Measurements from ENCODE around the gene DPYD.

The DPYD gene

GRCh38 chr1:97920832-97921571 is at the start of gene DPYD:
DPYD (minus strand) TSS chr1:97921034; CDS start chr1:97920922, 112 bp downstream.
- H3K9ac ChIP-seq (ENCODE audit: low read length), result peak within 1 kb of the TSS; percentile 79
- H3K4me3 ChIP-seq (ENCODE audit: insufficient read depth, low read length, poor library complexity, severe bottlenecking), result peak within 1 kb of the TSS; percentile 89
- peaks cover 3% of the 10 kb centered on the region; the same call in 1 of the 2 replicates for H3K36me3 ChIP-seq (ENCODE audit: low read length)
- no peaks in the 10 kb centered on the region for H3K9me3 ChIP-seq (ENCODE audit: insufficient read depth, low read length)
- no peaks in the 10 kb centered on the region for H4K20me1 ChIP-seq (ENCODE audit: low read depth, low read length)
- H3K27ac ChIP-seq (ENCODE audit: low read depth, low read length), result peak within 1 kb of the TSS; percentile 73
- H2AFZ ChIP-seq (ENCODE audit: low read depth, low read length, severe bottlenecking), result peak within 1 kb of the TSS; percentile 99
- H3K79me2 ChIP-seq (ENCODE audit: insufficient read depth, low read length), result 0 out of 2 replicates have a peak, but pooled peaks cover 10% of the 10 kb centered on the region
- TF ChIP-seq CTCF (IDR thresholded peaks at IDR 0.05; ENCODE audit: insufficient read depth, low read length, poor library complexity, severe bottlenecking) (no peak), EZH2phosphoT487 (conservative IDR thresholded peaks at IDR 0.05; ENCODE audit: low read length) (no peak)
- no peaks in the 10 kb centered on the region for H3K27me3 ChIP-seq (ENCODE audit: low read length)
- peak within 1 kb of the TSS; percentile 87 for H3K4me2 ChIP-seq (ENCODE audit: low read depth, low read length, poor library complexity, severe bottlenecking)
- H3K9me2 ChIP-seq (replicated peaks; ENCODE audit: insufficient read depth, low read length), result no peaks in the 10 kb centered on the region
- H3F3A ChIP-seq (ENCODE audit: insufficient read depth), result peaks cover 14% of the 10 kb centered on the region

- no peaks in the 10 kb centered on the region for H3K9me2 ChIP-seq (replicated peaks; ENCODE audit: insufficient read depth, low read length)
Observed at GRCh38 chr1:97960470-97960869, 39.6 kb upstream of the DPYD start.

GRCh38 chr1:97947695-97948094 is 26.9 kb upstream of the DPYD start:
- Histone ChIP-seq H3F3A (ENCODE audit: insufficient read depth) (no peaks in the 10 kb centered on the region), H3K27ac (ENCODE audit: low read depth, low read length) (no peak overlapping the region), H3K9me2 (replicated peaks; ENCODE audit: insufficient read depth, low read length) (no peaks in the 10 kb centered on the region), H3K4me3 (ENCODE audit: insufficient read depth, low read length, poor library complexity, severe bottlenecking) (no peak overlapping the region), H3K9me3 (ENCODE audit: insufficient read depth, low read length) (no peaks in the 10 kb centered on the region), H3K36me3 (ENCODE audit: low read length) (no peaks in the 10 kb centered on the region), H3K79me2 (ENCODE audit: insufficient read depth, low read length) (no peaks in the 10 kb centered on the region), H3K9ac (ENCODE audit: low read length) (no peak overlapping the region), H2AFZ (ENCODE audit: low read depth, low read length, severe bottlenecking) (no peak overlapping the region), H3K27me3 (ENCODE audit: low read length) (no peaks in the 10 kb centered on the region), H4K20me1 (ENCODE audit: low read depth, low read length) (no peaks in the 10 kb centered on the region), H3K4me2 (ENCODE audit: low read depth, low read length, poor library complexity, severe bottlenecking) (no peak overlapping the region)
- TF ChIP-seq CTCF (IDR thresholded peaks at IDR 0.05; ENCODE audit: insufficient read depth, low read length, poor library complexity, severe bottlenecking) (no peak), EZH2phosphoT487 (conservative IDR thresholded peaks at IDR 0.05; ENCODE audit: low read length) (no peak)

More at GRCh38 chr1:97960470-97960869, 39.6 kb upstream of the DPYD start:
- no peak overlapping the region for H2AFZ ChIP-seq (ENCODE audit: low read depth, low read length, severe bottlenecking)
- H3F3A ChIP-seq (ENCODE audit: insufficient read depth), result no peaks in the 10 kb centered on the region
- H3K27ac ChIP-seq (ENCODE audit: low read depth, low read length), result no peak overlapping the region
- no peak overlapping the region for H3K4me3 ChIP-seq (ENCODE audit: insufficient read depth, low read length, poor library complexity, severe bottlenecking)
- no peaks in the 10 kb centered on the region for H3K79me2 ChIP-seq (ENCODE audit: insufficient read depth, low read length)
- H3K27me3 ChIP-seq (ENCODE audit: low read length), result no peaks in the 10 kb centered on the region
- H4K20me1 ChIP-seq (ENCODE audit: low read depth, low read length), result no peaks in the 10 kb centered on the region
- no peaks in the 10 kb centered on the region for H3K9me3 ChIP-seq (ENCODE audit: insufficient read depth, low read length)
- H3K36me3 ChIP-seq (ENCODE audit: low read length), result no peaks in the 10 kb centered on the region
- H3K4me2 ChIP-seq (ENCODE audit: low read depth, low read length, poor library complexity, severe bottlenecking), result no peak overlapping the region
- TF ChIP-seq CTCF (IDR thresholded peaks at IDR 0.05; ENCODE audit: insufficient read depth, low read length, poor library complexity, severe bottlenecking) (no peak), EZH2phosphoT487 (conservative IDR thresholded peaks at IDR 0.05; ENCODE audit: low read length) (no peak)
- H3K9ac ChIP-seq (ENCODE audit: low read length), result no peak overlapping the region

Data from SU-DHL-6 (cell line).